ENCODE measurements around the gene OPA3. TPM values are rescaled to one million over a fixed set of nuclear protein-coding genes. Genes with fewer than 3 reads are reported as not detected.
A peak's percentile ranks its signal among the peaks of the same experiment; 100 is the strongest.

The OPA3 gene
- total and polyA plus RNA-seq, 2 experiments from 2014 or later = 5.3 to 11.8 TPM

GRCh38 chr19:45575216-45575615, 9.4 kb downstream of the OPA3 start:
- DNase-seq = no peak
- Histone ChIP-seq H2AFZ (no peak overlapping the region), H3K9me2 (ENCODE audit: insufficient read depth) (no peaks in the 10 kb centered on the region), H3K36me3 (ENCODE audit: low read depth) (no peaks in the 10 kb centered on the region), H3K4me1 (ENCODE audit: insufficient read depth) (peaks cover 24% of the 10 kb centered on the region), H3K79me2 (ENCODE audit: insufficient read depth) (peaks cover 48% of the 10 kb centered on the region), H3K27me3 (replicated peaks; ENCODE audit: insufficient read depth) (no peaks in the 10 kb centered on the region), H3F3A (ENCODE audit: insufficient read depth) (peaks cover 38% of the 10 kb centered on the region), H3K4me2 (ENCODE audit: unreplicated experiment) (no peak overlapping the region), H3K4me3 (no peak overlapping the region), H3K9ac (no peak overlapping the region), H3K27ac (no peak overlapping the region), H4K20me1 (ENCODE audit: insufficient read depth) (no peaks in the 10 kb centered on the region), H3K9me3 (ENCODE audit: low read depth) (no peaks in the 10 kb centered on the region)
- 93% methylated on average over 5 of the region's 5 CpGs for WGBS, 2 experiments (ENCODE audit: low coverage in 1 of 2, low lambda C conversion rate in 2 of 2, missing lambda C conversion rate in 2 of 2)
- TF ChIP-seq EZH2phosphoT487 (IDR thresholded peaks at IDR 0.05; ENCODE audit: insufficient read depth, low read depth) (no peak), EZH2 (IDR thresholded peaks at IDR 0.05; ENCODE audit: insufficient read depth, poor library complexity, severe bottlenecking) (no peak)
- in situ Hi-C loops (cut with MboI) = no loop called here

- no peak for DNase-seq
- Histone ChIP-seq H3K27ac (no peak overlapping the region), H2AFZ (no peak overlapping the region), H3K9ac (no peak overlapping the region), H3K4me1 (ENCODE audit: insufficient read depth) (peaks cover 30% of the 10 kb centered on the region), H3F3A (ENCODE audit: insufficient read depth) (peaks cover 45% of the 10 kb centered on the region), H3K4me2 (ENCODE audit: unreplicated experiment) (no peak overlapping the region), H3K9me3 (ENCODE audit: low read depth) (no peaks in the 10 kb centered on the region), H3K4me3 (no peak overlapping the region), H4K20me1 (ENCODE audit: insufficient read depth) (no peaks in the 10 kb centered on the region), H3K36me3 (ENCODE audit: low read depth) (no peaks in the 10 kb centered on the region), H3K27me3 (replicated peaks; ENCODE audit: insufficient read depth) (no peaks in the 10 kb centered on the region), H3K9me2 (ENCODE audit: insufficient read depth) (no peaks in the 10 kb centered on the region), H3K79me2 (ENCODE audit: insufficient read depth) (peaks cover 45% of the 10 kb centered on the region)
- WGBS, 2 experiments (ENCODE audit: low coverage in 1 of 2, low lambda C conversion rate in 2 of 2, missing lambda C conversion rate in 2 of 2) = 83 to 88% methylated on average over 4 of the region's 4 CpGs
- in situ Hi-C loops (cut with MboI) = no loop called here
- TF ChIP-seq EZH2 (IDR thresholded peaks at IDR 0.05; ENCODE audit: insufficient read depth, poor library complexity, severe bottlenecking) (no peak), EZH2phosphoT487 (IDR thresholded peaks at IDR 0.05; ENCODE audit: insufficient read depth, low read depth) (no peak)
These were observed 10.1 kb downstream of the OPA3 start for GRCh38 chr19:45574526-45574925.

GRCh38 chr19:45571457-45572220, 13.0 kb downstream of the OPA3 start:
- Histone ChIP-seq H3K27me3 (replicated peaks; ENCODE audit: insufficient read depth) (no peaks in the 10 kb centered on the region), H3K9ac (no peak overlapping the region), H3K79me2 (ENCODE audit: insufficient read depth) (peaks cover 46% of the 10 kb centered on the region), H2AFZ (no peak overlapping the region), H3K36me3 (ENCODE audit: low read depth) (no peaks in the 10 kb centered on the region), H3K4me2 (ENCODE audit: unreplicated experiment) (no peak overlapping the region), H4K20me1 (ENCODE audit: insufficient read depth) (no peaks in the 10 kb centered on the region), H3K9me3 (ENCODE audit: low read depth) (no peaks in the 10 kb centered on the region), H3K27ac (no peak overlapping the region), H3K4me1 (ENCODE audit: insufficient read depth) (peaks cover 22% of the 10 kb centered on the region), H3K9me2 (ENCODE audit: insufficient read depth) (no peaks in the 10 kb centered on the region), H3F3A (ENCODE audit: insufficient read depth) (peaks cover 27% of the 10 kb centered on the region), H3K4me3 (no peak overlapping the region)
- TF ChIP-seq EZH2 (IDR thresholded peaks at IDR 0.05; ENCODE audit: insufficient read depth, poor library complexity, severe bottlenecking) (no peak), EZH2phosphoT487 (IDR thresholded peaks at IDR 0.05; ENCODE audit: insufficient read depth, low read depth) (no peak)
- in situ Hi-C loops (cut with MboI) = no loop called here
- DNase-seq = no peak
- 82 to 88% methylated on average over 8 of the region's 8 CpGs for WGBS, 2 experiments (ENCODE audit: low coverage in 1 of 2, low lambda C conversion rate in 2 of 2, missing lambda C conversion rate in 2 of 2)

GRCh38 chr19:45569619-45570421, 14.8 kb downstream of the OPA3 start:
- DNase-seq = peak; percentile 68
- H3K4me3 ChIP-seq = no peak overlapping the region
- no peaks in the 10 kb centered on the region for H4K20me1 ChIP-seq (ENCODE audit: insufficient read depth)
- H3K79me2 ChIP-seq (ENCODE audit: insufficient read depth) = peaks cover 45% of the 10 kb centered on the region
- no peak overlapping the region for H2AFZ ChIP-seq
- peaks cover 18% of the 10 kb centered on the region for H3K4me1 ChIP-seq (ENCODE audit: insufficient read depth)
- no peaks in the 10 kb centered on the region for H3K36me3 ChIP-seq (ENCODE audit: low read depth)
- in situ Hi-C loops (cut with MboI) = no loop called here
- H3F3A ChIP-seq (ENCODE audit: insufficient read depth) = peaks cover 11% of the 10 kb centered on the region; the same call in 1 of the 2 replicates
- H3K27me3 ChIP-seq (replicated peaks; ENCODE audit: insufficient read depth) = no peaks in the 10 kb centered on the region
- no peaks in the 10 kb centered on the region for H3K9me3 ChIP-seq (ENCODE audit: low read depth)
- TF ChIP-seq EZH2 (IDR thresholded peaks at IDR 0.05; ENCODE audit: insufficient read depth, poor library complexity, severe bottlenecking) (no peak), EZH2phosphoT487 (IDR thresholded peaks at IDR 0.05; ENCODE audit: insufficient read depth, low read depth) (no peak)
- peak overlapping the region; percentile 64; the same call in 1 of the 2 replicates for H3K27ac ChIP-seq
- no peak overlapping the region for H3K9ac ChIP-seq
- no peak overlapping the region for H3K4me2 ChIP-seq (ENCODE audit: unreplicated experiment)
- 37% methylated on average over 15 of the region's 15 CpGs for WGBS, 2 experiments (ENCODE audit: low coverage in 1 of 2, low lambda C conversion rate in 2 of 2, missing lambda C conversion rate in 2 of 2)
- H3K9me2 ChIP-seq (ENCODE audit: insufficient read depth) = no peaks in the 10 kb centered on the region
